ENCODE measurements around the gene TWNK. TPM values are rescaled to one million over a fixed set of nuclear protein-coding genes. Genes with fewer than 3 reads are reported as not detected.

The TWNK gene
- total RNA-seq, 3 donors from 2014 or later (not counting 1 experiment from before 2014, with no cell fraction given), result 2.2 to 3.6 (median 3.3) TPM

DNA sequence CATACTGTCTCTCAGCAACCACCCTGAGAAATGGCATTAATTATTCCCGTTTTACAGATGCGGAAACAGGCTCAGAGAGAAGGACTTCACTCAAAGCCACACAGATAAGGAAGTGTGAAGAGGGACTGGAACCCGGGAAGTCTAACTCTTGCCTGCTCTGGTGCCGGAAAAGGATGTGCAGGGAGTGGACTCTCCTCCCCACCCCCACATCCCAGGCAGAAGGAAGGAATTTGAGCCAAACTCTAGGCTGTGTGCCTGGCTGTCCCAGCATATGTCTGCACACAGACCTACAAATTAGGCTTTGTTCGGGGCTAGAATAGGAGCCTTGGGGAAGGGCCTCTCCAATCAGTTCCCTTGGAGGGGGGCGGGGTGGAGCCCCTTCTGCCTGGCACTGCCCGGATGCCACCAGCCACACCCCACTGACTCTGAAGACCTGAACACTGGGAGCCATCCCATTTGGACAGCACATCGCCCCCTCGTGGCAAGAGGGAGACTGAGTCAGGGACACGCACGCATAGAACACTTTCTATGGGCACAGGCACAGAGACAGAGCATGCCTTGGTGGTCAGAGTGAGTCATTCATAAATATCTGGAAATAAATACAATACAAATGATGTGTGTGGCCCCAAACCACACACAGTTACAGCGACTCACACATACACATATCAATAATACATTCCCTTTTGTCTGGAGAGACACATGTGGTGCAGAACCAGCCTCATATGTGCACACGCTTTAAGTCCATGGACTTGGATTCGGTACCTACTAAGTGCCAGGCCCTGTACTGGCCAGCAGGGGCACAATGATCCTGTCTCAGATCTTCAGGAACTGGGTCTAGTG, 25.4 kb downstream of the TWNK start:
- Histone ChIP-seq H3K36me3 (ENCODE audit: control insufficient read depth, insufficient read depth, low read length) (no peaks in the 10 kb centered on the region), H3K9me3 (ENCODE audit: control insufficient read depth, insufficient read depth, low read length) (no peaks in the 10 kb centered on the region), H3K27ac (ENCODE audit: low read length) (no peak overlapping the region), H3K4me3 (ENCODE audit: low read length) (no peak overlapping the region), H3K27me3 (ENCODE audit: control insufficient read depth, insufficient read depth, low read length) (peaks cover 8% of the 10 kb centered on the region), H3K4me1 (ENCODE audit: control insufficient read depth, insufficient read depth, low read length) (peaks cover 8% of the 10 kb centered on the region)
- H3K36me3 Mint-ChIP-seq, result no peaks in the 10 kb centered on the region
- H3K4me1 Mint-ChIP-seq, result peaks cover 10 to 16% of the 10 kb centered on the region in 2 donors
- intact Hi-C loops (cut with micrococcal nuclease), result loop anchor here (1.0 to 5.0 kb wide), 2 partner anchors 43 to 340 kb away; partner anchors contain the start of gene SEMA4G
- WGBS (ENCODE audit: insufficient coverage), result 31% methylated on average over 13 of the region's 14 CpGs
- H3K27me3 Mint-ChIP-seq (ENCODE audit: low read depth in 2 of 2), result peaks cover 28 to 34% of the 10 kb centered on the region in 2 donors
- TF ChIP-seq, protein P1, sequence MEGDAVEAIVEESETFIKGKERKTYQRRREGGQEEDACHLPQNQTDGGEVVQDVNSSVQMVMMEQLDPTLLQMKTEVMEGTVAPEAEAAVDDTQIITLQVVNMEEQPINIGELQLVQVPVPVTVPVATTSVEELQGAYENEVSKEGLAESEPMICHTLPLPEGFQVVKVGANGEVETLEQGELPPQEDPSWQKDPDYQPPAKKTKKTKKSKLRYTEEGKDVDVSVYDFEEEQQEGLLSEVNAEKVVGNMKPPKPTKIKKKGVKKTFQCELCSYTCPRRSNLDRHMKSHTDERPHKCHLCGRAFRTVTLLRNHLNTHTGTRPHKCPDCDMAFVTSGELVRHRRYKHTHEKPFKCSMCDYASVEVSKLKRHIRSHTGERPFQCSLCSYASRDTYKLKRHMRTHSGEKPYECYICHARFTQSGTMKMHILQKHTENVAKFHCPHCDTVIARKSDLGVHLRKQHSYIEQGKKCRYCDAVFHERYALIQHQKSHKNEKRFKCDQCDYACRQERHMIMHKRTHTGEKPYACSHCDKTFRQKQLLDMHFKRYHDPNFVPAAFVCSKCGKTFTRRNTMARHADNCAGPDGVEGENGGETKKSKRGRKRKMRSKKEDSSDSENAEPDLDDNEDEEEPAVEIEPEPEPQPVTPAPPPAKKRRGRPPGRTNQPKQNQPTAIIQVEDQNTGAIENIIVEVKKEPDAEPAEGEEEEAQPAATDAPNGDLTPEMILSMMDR (IDR thresholded peaks at IDR 0.05), result peak; percentile 67
- ATAC-seq (peak; percentile 82 to 84 (median 83)), DNase-seq (peak; percentile 53 to 87)
- peak overlapping the region in 1 of 2 donors; percentile 9 for H3K27ac Mint-ChIP-seq
- H3K9me3 Mint-ChIP-seq, result no peaks in the 10 kb centered on the region
- no peak overlapping the region for H3K4me3 Mint-ChIP-seq

DNA sequence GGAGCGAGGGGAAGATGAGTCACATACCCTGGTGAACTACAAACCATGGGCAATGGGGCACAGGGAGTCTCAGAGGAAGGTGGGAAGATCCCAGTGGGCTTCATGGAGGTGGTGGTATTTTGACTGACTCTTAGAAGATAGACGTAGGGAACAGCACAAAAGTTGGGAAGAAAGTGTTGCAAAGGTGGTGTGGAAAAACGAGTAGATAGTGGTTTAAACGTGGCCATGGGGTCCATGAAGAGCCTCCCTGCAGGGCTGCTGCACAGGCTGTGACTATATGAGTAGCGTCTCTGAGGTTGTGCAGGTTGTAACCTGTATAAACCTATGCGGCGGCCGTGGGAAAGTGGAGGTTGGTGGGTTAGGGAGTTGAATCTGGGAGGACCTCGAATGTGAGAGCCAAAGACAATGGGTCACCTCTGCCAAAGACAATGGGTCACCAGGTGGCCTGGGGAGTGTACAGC, 26.1 kb downstream of the TWNK start:
- ATAC-seq (no peak), DNase-seq (no peak)
- H3K27ac ChIP-seq (ENCODE audit: low read length), result no peak overlapping the region
- peaks cover 10% of the 10 kb centered on the region for H3K4me1 ChIP-seq (ENCODE audit: control insufficient read depth, insufficient read depth, low read length)
- WGBS (ENCODE audit: insufficient coverage), result 69% methylated on average over 9 of the region's 9 CpGs
- peaks cover 30 to 39% of the 10 kb centered on the region in 2 donors for H3K27me3 Mint-ChIP-seq (ENCODE audit: low read depth in 2 of 2)
- no peak overlapping the region for H3K4me3 ChIP-seq (ENCODE audit: low read length)
- H3K27ac Mint-ChIP-seq, result peak overlapping the region in 1 of 2 donors; percentile 9
- intact Hi-C loops (cut with micrococcal nuclease), result loop anchor here (1.0 to 5.0 kb wide), 2 partner anchors 44 to 341 kb away; partner anchors contain the start of gene SEMA4G
- H3K36me3 Mint-ChIP-seq, result no peaks in the 10 kb centered on the region
- H3K36me3 ChIP-seq (ENCODE audit: control insufficient read depth, insufficient read depth, low read length), result no peaks in the 10 kb centered on the region
- H3K4me1 Mint-ChIP-seq, result peaks cover 10 to 19% of the 10 kb centered on the region in 2 donors
- no peaks in the 10 kb centered on the region for H3K9me3 Mint-ChIP-seq
- no peak overlapping the region for H3K4me3 Mint-ChIP-seq
- H3K27me3 ChIP-seq (ENCODE audit: control insufficient read depth, insufficient read depth, low read length), result peaks cover 13% of the 10 kb centered on the region
- no peaks in the 10 kb centered on the region for H3K9me3 ChIP-seq (ENCODE audit: control insufficient read depth, insufficient read depth, low read length)
- TF ChIP-seq, protein P1 (IDR thresholded peaks at IDR 0.05), result no peak

DNA sequence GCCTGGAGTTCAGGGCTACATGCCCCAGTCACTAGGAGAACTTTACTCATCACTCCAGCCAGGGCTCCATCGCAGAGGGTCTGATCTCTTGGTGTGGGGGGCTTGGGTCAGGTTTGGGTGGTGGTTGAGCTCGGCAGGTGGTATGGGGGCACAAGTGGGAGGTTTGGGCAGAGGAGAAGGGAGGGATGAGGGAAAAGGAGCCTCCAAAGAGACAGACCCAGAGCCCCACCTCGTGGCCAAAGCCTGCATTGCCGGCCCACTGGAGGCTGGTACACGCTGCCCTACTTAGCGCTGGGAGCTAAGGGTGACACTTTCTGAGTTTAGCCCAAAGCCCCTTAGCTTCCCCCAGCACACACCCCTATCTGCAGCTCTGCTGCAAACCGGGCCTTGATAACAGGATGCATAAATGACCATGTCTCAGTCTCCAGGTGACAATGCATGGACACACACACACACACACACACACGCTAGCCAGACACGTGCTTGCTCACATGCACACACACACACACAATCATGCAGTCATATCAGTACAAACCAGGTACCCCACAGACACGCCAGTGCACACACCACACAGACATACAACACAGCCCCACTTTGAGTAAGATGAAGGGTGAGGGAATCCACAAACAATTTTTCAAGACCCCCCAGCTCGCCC, 27.0 kb downstream of the TWNK start:
- H3K27me3 ChIP-seq (ENCODE audit: control insufficient read depth, insufficient read depth, low read length), result peaks cover 15% of the 10 kb centered on the region

More for the DNA sequence above, 27.0 kb downstream of the TWNK start:
- Mint-ChIP-seq H3K27ac (no peak overlapping the region), H3K36me3 (no peaks in the 10 kb centered on the region), H3K27me3 (ENCODE audit: low read depth in 2 of 2) (peaks cover 33 to 43% of the 10 kb centered on the region in 2 donors), H3K4me1 (peaks cover 10 to 28% of the 10 kb centered on the region in 2 donors), H3K9me3 (no peaks in the 10 kb centered on the region), H3K4me3 (no peak overlapping the region)
- Histone ChIP-seq H3K36me3 (ENCODE audit: control insufficient read depth, insufficient read depth, low read length) (no peaks in the 10 kb centered on the region), H3K4me1 (ENCODE audit: control insufficient read depth, insufficient read depth, low read length) (peaks cover 19% of the 10 kb centered on the region), H3K9me3 (ENCODE audit: control insufficient read depth, insufficient read depth, low read length) (no peaks in the 10 kb centered on the region), H3K27ac (ENCODE audit: low read length) (no peak overlapping the region), H3K4me3 (ENCODE audit: low read length) (no peak overlapping the region)
- DNase-seq (peak; percentile 73 to 84), ATAC-seq (peak; percentile 63 to 73 (median 72))
- TF ChIP-seq, protein P1 (IDR thresholded peaks at IDR 0.05), result peak; percentile 76
- WGBS (ENCODE audit: insufficient coverage), result 23% methylated on average over 10 of the region's 11 CpGs
- intact Hi-C loops (cut with micrococcal nuclease), result loop anchor here (1.0 to 5.0 kb wide), 2 partner anchors 15 to 342 kb away; partner anchors contain the start of gene LZTS2
